KG1 (cell line): ENCODE data around the gene RNF41.

Experiments
- DNase-seq: peaks from one replicate; lab custom pipeline; 2025; lab: John Stamatoyannopoulos, UW

Gene RNF41

DNA sequence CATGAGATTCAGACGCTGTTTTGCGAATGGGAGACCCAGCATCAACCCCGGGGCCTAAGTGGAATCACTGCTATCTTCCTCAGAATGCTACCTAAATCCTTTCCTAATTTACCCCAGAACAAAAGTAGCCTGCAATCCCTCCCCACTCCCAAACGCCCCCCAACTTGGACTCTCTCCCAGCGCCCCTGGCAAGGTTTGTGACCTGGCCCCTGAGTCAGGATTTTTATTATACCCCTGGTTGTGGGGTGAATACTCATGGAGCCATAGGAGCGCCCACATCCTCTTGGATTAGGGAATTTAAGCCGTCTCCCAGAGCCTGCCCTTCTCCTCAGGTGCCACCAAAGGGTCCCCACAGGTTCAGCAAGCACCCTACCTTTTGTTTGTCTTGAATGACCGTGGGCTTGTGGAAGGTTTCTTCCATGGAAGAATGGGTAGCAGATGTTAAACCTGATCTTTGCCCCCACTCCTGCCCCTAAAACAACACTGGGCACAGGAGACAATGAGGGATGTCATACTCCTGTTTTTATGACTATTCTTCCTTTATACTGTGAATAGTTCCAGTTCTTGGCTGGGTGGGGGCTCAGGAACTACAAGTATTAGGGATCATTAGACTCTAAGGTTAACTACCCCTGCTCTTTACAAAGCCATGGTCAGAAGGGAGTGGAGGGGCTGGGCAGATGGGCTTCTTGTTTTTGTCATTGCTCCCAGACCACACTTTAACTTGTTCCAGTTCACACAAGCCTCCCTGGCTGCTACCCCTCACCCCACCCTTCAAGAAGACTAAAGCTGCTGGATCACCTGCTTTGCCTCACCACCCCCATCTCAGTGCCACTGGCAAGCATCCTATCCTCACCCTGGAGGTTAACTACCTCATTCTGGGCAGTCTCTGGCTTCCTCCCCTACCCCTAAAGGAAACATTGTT, 68.7 kb downstream of the RNF41 start:
- no peak for DNase-seq
